A549 (cell line): ENCODE results near the gene RERE. TPM values are rescaled to one million over a fixed set of nuclear protein-coding genes. Genes with fewer than 3 reads are reported as not detected.

Experiments used
- ATAC-seq, 2 experiments: fragments of 200-7000 bp in 1 of 2; fragments of >200 bp in 1 of 2; cut with Nextera tagmentation in 1 of 2; cut with Tn5 transposase in 1 of 2; 3 replicates each; pipeline versions ENCODE4 v1.8.0 to v1.9.1; 2018 to 2020; ENCODE audit warnings: mild to moderate bottlenecking in 1 of 2, moderate library complexity in 1 of 2
- CTCF ChIA-PET: fragments of 300-600 bp; sonication (Branson Sonifier 250); formaldehyde crosslinking; extraction: SDS; loops from one replicate; lab custom pipeline; 2021; ENCODE audit warnings: antibody characterized with exemption, inconsistent platforms; lab: Yijun Ruan, JAX
- POLR2A ChIA-PET: fragments of 350-600 bp; formaldehyde crosslinking; extraction: SDS; loops from one replicate; lab custom pipeline; 2021; ENCODE audit warnings: antibody characterized with exemption, inconsistent platforms; lab: Yijun Ruan, JAX
- DNase-seq, 2 experiments: peaks; one replicate each; pipeline versions ENCODE4 v3.0.0 to v3.0.0-alpha.2; 2011 to 2016; ENCODE audit warnings: low read depth in 1 of 2, low spot score in 1 of 2
- FAIRE-seq: peaks from 2 replicates; lab custom pipeline; 2011; peaks lifted over from hg19 to GRCh38; lab: Jason Lieb, UNC
- H3K27ac ChIP-seq, 2 experiments: fragments of >200 bp; sonication (Bioruptor Twin); formaldehyde crosslinking; 3 replicates each; pipeline ENCODE4 v1.5.1; 2016 to 2017
- H3K4me1 ChIP-seq: fragments of >200 bp; sonication (Bioruptor Twin); formaldehyde crosslinking; 3 replicates; pipeline ENCODE4 v1.6.1; 2016
- H3K4me2 ChIP-seq: fragments of >200 bp; sonication (Bioruptor Twin); formaldehyde crosslinking; 3 replicates; pipeline ENCODE4 v1.6.1; 2016
- H3K4me3 ChIP-seq: fragments of >200 bp; sonication (Bioruptor Twin); formaldehyde crosslinking; 3 replicates; pipeline ENCODE4 v1.5.1; 2016
- H3K9me3 ChIP-seq: fragments of >200 bp; sonication (Bioruptor Twin); formaldehyde crosslinking; 3 replicates; pipeline ENCODE4 v1.6.1; 2016
- BHLHE40 ChIP-seq: IDR thresholded peaks from 2 replicates; pipeline ENCODE4 v1.6.1; 2012; ENCODE audit warnings: low read depth, low read length, inconsistent platforms
- CBX8 ChIP-seq: fragments of 200-600 bp; sonication (generic); IDR thresholded peaks from 2 replicates; pipeline ENCODE4 v1.6.1; 2016
- CEBPB ChIP-seq, 2 experiments: fragments of >200 bp in 1 of 2; sonication (Bioruptor Twin) in 1 of 2; formaldehyde crosslinking in 1 of 2; IDR thresholded peaks; 2 replicates each; pipeline ENCODE4 v1.6.1; 2012 to 2016
- CHD4 ChIP-seq: fragments of 200-600 bp; sonication (generic); IDR thresholded peaks from 2 replicates; pipeline ENCODE4 v1.6.1; 2016; ENCODE audit warnings: antibody characterized with exemption, mild to moderate bottlenecking, borderline replicate concordance
- E2F6 ChIP-seq: IDR thresholded peaks from 2 replicates; pipeline ENCODE4 v1.6.1; 2012; ENCODE audit warnings: low read depth, borderline replicate concordance
- EHMT2 ChIP-seq: fragments of 200-600 bp; sonication (generic); IDR thresholded peaks from 2 replicates; pipeline ENCODE4 v1.6.1; 2016; ENCODE audit warnings: antibody characterized with exemption, low read depth, mild to moderate bottlenecking, moderate library complexity
- ELK1 ChIP-seq: fragments of 150-350 bp; IDR thresholded peaks from 2 replicates; pipeline ENCODE4 v1.6.1; 2014; ENCODE audit warnings: low read depth, mild to moderate bottlenecking, low read length
- FOSL2 ChIP-seq, 2 experiments: fragments of 450-650 bp in 1 of 2; fragments of >200 bp in 1 of 2; sonication (Bioruptor Twin) in 1 of 2; formaldehyde crosslinking; IDR thresholded peaks; 2 replicates each; pipeline versions ENCODE4 v1.5.0 to v1.6.1; 2016 to 2020; ENCODE audit warnings: mild to moderate bottlenecking in 1 of 2, moderate library complexity in 1 of 2
- HDAC2 ChIP-seq: fragments of 200-600 bp; sonication (generic); IDR thresholded peaks from 2 replicates; pipeline ENCODE4 v1.6.1; 2016
- HEYL ChIP-seq: fragments of 250-450 bp; sonication (Bioruptor Pico); IDR thresholded peaks from 2 replicates; pipeline ENCODE4 v1.8.0; 2021; ENCODE audit warnings: mild to moderate bottlenecking, moderate library complexity
- HMGXB4 ChIP-seq: fragments of 250-450 bp; sonication (Bioruptor Pico); IDR thresholded peaks from 2 replicates; pipeline ENCODE4 v1.5.0; 2021; ENCODE audit warnings: mild to moderate bottlenecking, moderate library complexity, borderline replicate concordance
- HOXB5 ChIP-seq: fragments of 250-450 bp; sonication (Bioruptor Pico); IDR thresholded peaks from 2 replicates; pipeline ENCODE4 v1.5.0; 2020; ENCODE audit warnings: mild to moderate bottlenecking, moderate library complexity
- JUNB ChIP-seq: fragments of >200 bp; sonication (Bioruptor Twin); formaldehyde crosslinking; IDR thresholded peaks from 2 replicates; pipeline ENCODE4 v1.6.1; 2016
- KDM1A ChIP-seq: fragments of 200-600 bp; sonication (generic); IDR thresholded peaks from 2 replicates; pipeline ENCODE4 v1.6.1; 2016; ENCODE audit warnings: low read depth, mild to moderate bottlenecking
- MAFK ChIP-seq: fragments of 450-650 bp; IDR thresholded peaks from 2 replicates; pipeline ENCODE4 v1.6.1; 2014; ENCODE audit not compliant: partially characterized antibody
- NPAS2 ChIP-seq: fragments of 250-450 bp; sonication (Bioruptor Pico); IDR thresholded peaks from 2 replicates; pipeline ENCODE4 v1.8.0; 2022; ENCODE audit warnings: mild to moderate bottlenecking, moderate library complexity, borderline replicate concordance
- NR3C1 ChIP-seq: fragments of >200 bp; sonication (Bioruptor Twin); formaldehyde crosslinking; IDR thresholded peaks from 3 replicates; pipeline ENCODE4 v1.6.1; 2017
- PBX3 ChIP-seq: IDR thresholded peaks from 2 replicates; pipeline ENCODE4 v1.6.1; 2012
- POLR2AphosphoS2 ChIP-seq: conservative IDR thresholded peaks from 2 replicates; pipeline ENCODE4 v1.6.1; 2012; ENCODE audit warnings: low read length, improper control_type of control experiment, inconsistent platforms
- RARB ChIP-seq: fragments of 250-450 bp; sonication (Bioruptor Pico); IDR thresholded peaks from 2 replicates; pipeline ENCODE4 v1.8.0; 2021; ENCODE audit warnings: mild to moderate bottlenecking, moderate library complexity
- RCOR1 ChIP-seq: fragments of 150-350 bp; IDR thresholded peaks from 2 replicates; pipeline ENCODE4 v1.6.1; 2014; ENCODE audit warnings: antibody characterized with exemption, low read length, low read depth
- RFX5 ChIP-seq: fragments of 450-650 bp; IDR thresholded peaks from 2 replicates; pipeline ENCODE4 v1.7.1; 2014; ENCODE audit warnings: antibody characterized with exemption, mild to moderate bottlenecking, moderate library complexity
- SMC3 ChIP-seq: fragments of >200 bp; sonication (Bioruptor Twin); formaldehyde crosslinking; IDR thresholded peaks from 3 replicates; pipeline ENCODE4 v1.6.1; 2018; ENCODE audit warnings: inconsistent platforms
- SREBF2 ChIP-seq: fragments of 450-650 bp; IDR thresholded peaks from 2 replicates; pipeline ENCODE4 v1.6.1; 2014; ENCODE audit warnings: mild to moderate bottlenecking, moderate library complexity
- TFCP2L1 ChIP-seq: fragments of 250-450 bp; sonication (Bioruptor Pico); IDR thresholded peaks from 2 replicates; pipeline ENCODE4 v1.5.0; 2021; ENCODE audit warnings: mild to moderate bottlenecking
- USF2 ChIP-seq: fragments of 450-650 bp; IDR thresholded peaks from 2 replicates; pipeline ENCODE4 v1.6.1; 2014; ENCODE audit warnings: antibody characterized with exemption
- ZC3H11A ChIP-seq: fragments of 450-650 bp; IDR thresholded peaks from 2 replicates; pipeline ENCODE4 v1.6.1; 2014; ENCODE audit warnings: antibody characterized with exemption, mild to moderate bottlenecking
- WGBS: methylation state at CpG from one replicate; pipeline ENCODE4 v1.1.6; 2017; ENCODE audit errors: missing lambda C conversion rate; 5-methylcytosine and 5-hydroxymethylcytosine counted together
- polyA plus RNA-seq, 4 experiments: library from polyadenylated mRNA; depleted of rRNA in 3 of 4; stranded (reverse); fragments of >200 nt; fragmentation: RNase III in 1 of 4; extraction: RNeasy Plus Mini Kit Qiagen cat#74134 plus additional on column Dnase treatment in 1 of 4; gene quantifications; 2 replicates in 3 of 4; 3 replicates in 1 of 4; pipeline ENCODE4 v1.2.3, GENCODE V29; 2011 to 2017

Gene RERE
- polyA plus RNA-seq, 2 of the 4 experiments (the other 2 are of a cell fraction) = 12.6 to 28.6 TPM

- TF ChIP-seq E2F6 = no peak
- no peak for TF ChIP-seq MAFK
These were observed 338.9 kb downstream of the RERE start (continued) for GRCh38 chr1:8478566-8478965.

- Histone ChIP-seq H3K4me1 (peaks cover 36% of the 10 kb centered on the region), H3K4me3 (no peak overlapping the region), H3K9me3 (no peaks in the 10 kb centered on the region), H3K4me2 (no peak overlapping the region), H3K27ac (no peak overlapping the region)
- ChIA-PET POLR2A (interaction anchor here (0.6 kb wide), 1 partner anchor 12 kb away, joined by 3 read pairs; no protein-coding TSS in a partner anchor), CTCF (interaction anchor here (1.0 to 1.6 kb wide), 4 partner anchors 9 to 371 kb away, joined by 3 to 4 read pairs (median 3); no protein-coding TSS in a partner anchor)
- TF ChIP-seq ELK1 = no peak
- TF ChIP-seq NPAS2 (CRISPR knock-in tag) = no peak
- TF ChIP-seq CEBPB (IDR thresholded peaks at IDR 0.05) = no peak
- TF ChIP-seq KDM1A = no peak
- no peak for TF ChIP-seq MAFK
- no peak for TF ChIP-seq TFCP2L1
- no peak for TF ChIP-seq JUNB
- TF ChIP-seq SMC3 = no peak
- no peak for TF ChIP-seq ZC3H11A
- TF ChIP-seq NR3C1 = no peak
- no peak for ATAC-seq
- no peak for FAIRE-seq
- WGBS = 86% methylated on average over 2 of the region's 2 CpGs
- no peak for DNase-seq
These were observed 339.5 kb downstream of the RERE start for GRCh38 chr1:8477983-8478362.

- no peak for DNase-seq
- no peaks in the 10 kb centered on the region for H3K9me3 ChIP-seq
- 83% methylated on average over 9 of the region's 9 CpGs for WGBS
- no peak overlapping the region for H3K4me3 ChIP-seq
- H3K4me2 ChIP-seq = no peak overlapping the region
- ChIA-PET POLR2A (interaction anchor here (0.6 kb wide), 1 partner anchor 12 kb away, joined by 3 read pairs; no protein-coding TSS in a partner anchor), CTCF (interaction anchor here (1.1 to 1.6 kb wide), 3 partner anchors 8 to 372 kb away, joined by 3 to 4 read pairs (median 3); no protein-coding TSS in a partner anchor)
- ATAC-seq = no peak
- FAIRE-seq = no peak
- peaks cover 30% of the 10 kb centered on the region for H3K4me1 ChIP-seq
- TF ChIP-seq RARB (no peak), HOXB5 (CRISPR knock-in tag) (no peak), SREBF2 (no peak), CBX8 (no peak)
- no peak overlapping the region for H3K27ac ChIP-seq
These were observed 340.1 kb downstream of the RERE start for GRCh38 chr1:8477166-8477982.

GRCh38 chr1:8476006-8476405, 341.4 kb downstream of the RERE start:
- POLR2A ChIA-PET = no interaction called here
- 93% methylated on average over 3 of the region's 3 CpGs for WGBS
- no peak for TF ChIP-seq HDAC2
- TF ChIP-seq POLR2AphosphoS2 = no peak
- TF ChIP-seq USF2 = no peak
- TF ChIP-seq RCOR1 = no peak
- no peak for TF ChIP-seq FOSL2 (IDR thresholded peaks at IDR 0.05)
- TF ChIP-seq FOSL2 (CRISPR knock-in tag; IDR thresholded peaks at IDR 0.05) = no peak
- no peak for TF ChIP-seq HEYL (CRISPR knock-in tag)
- TF ChIP-seq BHLHE40 = no peak
- TF ChIP-seq CHD4 = no peak
- TF ChIP-seq NR3C1 = no peak
- TF ChIP-seq SREBF2 = no peak
- no peak for TF ChIP-seq EHMT2
- TF ChIP-seq RFX5 = no peak
- no peak for TF ChIP-seq PBX3
- TF ChIP-seq HMGXB4 (CRISPR knock-in tag) = no peak
- no peak for TF ChIP-seq CBX8

More at GRCh38 chr1:8476006-8476405, 341.4 kb downstream of the RERE start:
- CTCF ChIA-PET = interaction anchor here (0.6 kb wide), 1 partner anchor 15 kb away, joined by 3 read pairs; no protein-coding TSS in a partner anchor
- Histone ChIP-seq H3K4me1 (peaks cover 19% of the 10 kb centered on the region), H3K9me3 (no peaks in the 10 kb centered on the region), H3K4me3 (no peak overlapping the region), H3K4me2 (no peak overlapping the region), H3K27ac (no peak overlapping the region)
- DNase-seq = no peak
- ATAC-seq = no peak
- no peak for FAIRE-seq
